Measurements from ENCODE around the gene SLC48A1. TPM values are rescaled to one million over a fixed set of nuclear protein-coding genes. Genes with fewer than 3 reads are reported as not detected.

The SLC48A1 gene
- total RNA-seq, 1 experiment from 2014 or later: 34.4 TPM

GRCh38 chr12:47785036-47785886 lies 12.2 kb downstream of the SLC48A1 start:
- DNase-seq (ENCODE audit: low spot score): peak; percentile 57
- in situ Hi-C loops (cut with HindIII; ENCODE audit: low sequenced_read_pairs): loop anchor here (10.0 kb wide), 1 partner anchor 50 kb away; no protein-coding TSS in a partner anchor

GRCh38 chr12:47785887-47786661 lies 13.0 kb downstream of the SLC48A1 start:
- in situ Hi-C loops (cut with HindIII; ENCODE audit: low sequenced_read_pairs): loop anchor here (10.0 kb wide), 1 partner anchor 51 kb away; no protein-coding TSS in a partner anchor
- no peak for DNase-seq (ENCODE audit: low spot score)

GRCh38 chr12:47786662-47787280 lies 13.7 kb downstream of the SLC48A1 start:
- no peak for DNase-seq (ENCODE audit: low spot score)
- in situ Hi-C loops (cut with HindIII; ENCODE audit: low sequenced_read_pairs): loop anchor here (10.0 kb wide), 1 partner anchor 52 kb away; no protein-coding TSS in a partner anchor

- DNase-seq (ENCODE audit: low spot score): no peak
- in situ Hi-C loops (cut with HindIII; ENCODE audit: low sequenced_read_pairs): loop anchor here (10.0 kb wide), 1 partner anchor 53 kb away; no protein-coding TSS in a partner anchor
These were observed 14.7 kb downstream of the SLC48A1 start for GRCh38 chr12:47787596-47788319.

- in situ Hi-C loops (cut with HindIII; ENCODE audit: low sequenced_read_pairs): loop anchor here (10.0 kb wide), 1 partner anchor 54 kb away; no protein-coding TSS in a partner anchor
- no peak for DNase-seq (ENCODE audit: low spot score)
These were observed 16.1 kb downstream of the SLC48A1 start for GRCh38 chr12:47789141-47789540.

- in situ Hi-C loops (cut with HindIII; ENCODE audit: low sequenced_read_pairs): loop anchor here (10.0 kb wide), 1 partner anchor 55 kb away; no protein-coding TSS in a partner anchor
- no peak for DNase-seq (ENCODE audit: low spot score)
These were observed 16.9 kb downstream of the SLC48A1 start for GRCh38 chr12:47789712-47790489.

GRCh38 chr12:47790676-47791350 lies 17.8 kb downstream of the SLC48A1 start:
- in situ Hi-C loops (cut with HindIII; ENCODE audit: low sequenced_read_pairs): no loop called here
- no peak for DNase-seq (ENCODE audit: low spot score)

GRCh38 chr12:47791351-47791746 lies 18.3 kb downstream of the SLC48A1 start:
- in situ Hi-C loops (cut with HindIII; ENCODE audit: low sequenced_read_pairs): no loop called here
- no peak for DNase-seq (ENCODE audit: low spot score)

- DNase-seq (ENCODE audit: low spot score): no peak
- in situ Hi-C loops (cut with HindIII; ENCODE audit: low sequenced_read_pairs): no loop called here
These were observed 18.8 kb downstream of the SLC48A1 start for GRCh38 chr12:47791874-47792273.

GRCh38 chr12:47793015-47793681 lies 20.1 kb downstream of the SLC48A1 start:
- no peak for DNase-seq (ENCODE audit: low spot score)
- in situ Hi-C loops (cut with HindIII; ENCODE audit: low sequenced_read_pairs): no loop called here

GRCh38 chr12:47794679-47795078 lies 21.6 kb downstream of the SLC48A1 start:
- no peak for DNase-seq (ENCODE audit: low spot score)
- in situ Hi-C loops (cut with HindIII; ENCODE audit: low sequenced_read_pairs): no loop called here

- in situ Hi-C loops (cut with HindIII; ENCODE audit: low sequenced_read_pairs): no loop called here
- no peak for DNase-seq (ENCODE audit: low spot score)
These were observed 22.2 kb downstream of the SLC48A1 start for GRCh38 chr12:47795121-47795813.

GRCh38 chr12:47795814-47796411 lies 22.9 kb downstream of the SLC48A1 start:
- no peak for DNase-seq (ENCODE audit: low spot score)
- in situ Hi-C loops (cut with HindIII; ENCODE audit: low sequenced_read_pairs): no loop called here

GRCh38 chr12:47797441-47797840 lies 24.4 kb downstream of the SLC48A1 start:
- DNase-seq (ENCODE audit: low spot score): no peak
- in situ Hi-C loops (cut with HindIII; ENCODE audit: low sequenced_read_pairs): no loop called here

- in situ Hi-C loops (cut with HindIII; ENCODE audit: low sequenced_read_pairs): no loop called here
- DNase-seq (ENCODE audit: low spot score): no peak
These were observed 25.4 kb downstream of the SLC48A1 start for GRCh38 chr12:47798382-47798948.
